ENCODE measurements around the gene FIG4. TPM values are rescaled to one million over a fixed set of nuclear protein-coding genes. Genes with fewer than 3 reads are reported as not detected.
"Not testable (repeated sequence)": the region's sequence is repeated elsewhere in the genome, so short reads cannot be mapped to it uniquely, and the experiment has no call there.

Gene FIG4
- total and polyA plus RNA-seq, 2 experiments from 2014 or later: 8.0 to 10.9 TPM

- Histone ChIP-seq H3K79me2 (no peaks in the 10 kb centered on the region), H3K36me3 (replicated peaks; ENCODE audit: insufficient read depth, low read depth) (no peaks in the 10 kb centered on the region), H3K4me2 (no peak overlapping the region), H3K9me2 (replicated peaks; ENCODE audit: insufficient read depth) (no peaks in the 10 kb centered on the region), H3K27me3 (no peaks in the 10 kb centered on the region), H3K27ac (no peak overlapping the region), H4K20me1 (ENCODE audit: insufficient read depth, poor library complexity, severe bottlenecking) (no peaks in the 10 kb centered on the region), H3K4me3 (no peak overlapping the region), H2AFZ (no peak overlapping the region), H3K4me1 (ENCODE audit: insufficient read depth) (no peaks in the 10 kb centered on the region), H3K9me3 (ENCODE audit: low read depth) (no peaks in the 10 kb centered on the region)
- 92% methylated on average over 2 of the region's 2 CpGs for WGBS (ENCODE audit: low lambda C conversion rate, missing lambda C conversion rate)
- no peak for TF ChIP-seq EZH2phosphoT487 (IDR thresholded peaks at IDR 0.05; ENCODE audit: low read depth, severe bottlenecking, unreplicated experiment)
- TF ChIP-seq EZH2 (IDR thresholded peaks at IDR 0.05; ENCODE audit: borderline replicate concordance): no peak
- no peak for DNase-seq (ENCODE audit: low spot score)
These were observed 47.6 kb downstream of the FIG4 start for GRCh38 chr6:109738667-109739066.

GRCh38 chr6:109739686-109740085 lies 48.6 kb downstream of the FIG4 start:
- Histone ChIP-seq H3K4me1 (ENCODE audit: insufficient read depth) (no peaks in the 10 kb centered on the region), H3K27me3 (no peaks in the 10 kb centered on the region), H3K9me3 (ENCODE audit: low read depth) (no peaks in the 10 kb centered on the region), H3K4me2 (no peak overlapping the region), H3K4me3 (no peak overlapping the region), H2AFZ (no peak overlapping the region), H3K36me3 (replicated peaks; ENCODE audit: insufficient read depth, low read depth) (no peaks in the 10 kb centered on the region), H3K79me2 (no peaks in the 10 kb centered on the region), H3K9me2 (replicated peaks; ENCODE audit: insufficient read depth) (no peaks in the 10 kb centered on the region), H4K20me1 (ENCODE audit: insufficient read depth, poor library complexity, severe bottlenecking) (no peaks in the 10 kb centered on the region), H3K27ac (no peak overlapping the region)
- DNase-seq (ENCODE audit: low spot score): no peak
- WGBS (ENCODE audit: low lambda C conversion rate, missing lambda C conversion rate): 96% methylated on average over 3 of the region's 3 CpGs
- TF ChIP-seq, protein P1, sequence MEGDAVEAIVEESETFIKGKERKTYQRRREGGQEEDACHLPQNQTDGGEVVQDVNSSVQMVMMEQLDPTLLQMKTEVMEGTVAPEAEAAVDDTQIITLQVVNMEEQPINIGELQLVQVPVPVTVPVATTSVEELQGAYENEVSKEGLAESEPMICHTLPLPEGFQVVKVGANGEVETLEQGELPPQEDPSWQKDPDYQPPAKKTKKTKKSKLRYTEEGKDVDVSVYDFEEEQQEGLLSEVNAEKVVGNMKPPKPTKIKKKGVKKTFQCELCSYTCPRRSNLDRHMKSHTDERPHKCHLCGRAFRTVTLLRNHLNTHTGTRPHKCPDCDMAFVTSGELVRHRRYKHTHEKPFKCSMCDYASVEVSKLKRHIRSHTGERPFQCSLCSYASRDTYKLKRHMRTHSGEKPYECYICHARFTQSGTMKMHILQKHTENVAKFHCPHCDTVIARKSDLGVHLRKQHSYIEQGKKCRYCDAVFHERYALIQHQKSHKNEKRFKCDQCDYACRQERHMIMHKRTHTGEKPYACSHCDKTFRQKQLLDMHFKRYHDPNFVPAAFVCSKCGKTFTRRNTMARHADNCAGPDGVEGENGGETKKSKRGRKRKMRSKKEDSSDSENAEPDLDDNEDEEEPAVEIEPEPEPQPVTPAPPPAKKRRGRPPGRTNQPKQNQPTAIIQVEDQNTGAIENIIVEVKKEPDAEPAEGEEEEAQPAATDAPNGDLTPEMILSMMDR (IDR thresholded peaks at IDR 0.05; ENCODE audit: poor library complexity): no peak
- TF ChIP-seq EZH2 (IDR thresholded peaks at IDR 0.05; ENCODE audit: borderline replicate concordance): no peak
- no peak for TF ChIP-seq EZH2phosphoT487 (IDR thresholded peaks at IDR 0.05; ENCODE audit: low read depth, severe bottlenecking, unreplicated experiment)

- Histone ChIP-seq H3K27me3 (no peaks in the 10 kb centered on the region), H3K4me2 (no peak overlapping the region), H3K79me2 (no peaks in the 10 kb centered on the region), H2AFZ (no peak overlapping the region), H3K9me2 (replicated peaks; ENCODE audit: insufficient read depth) (no peaks in the 10 kb centered on the region), H3K36me3 (replicated peaks; ENCODE audit: insufficient read depth, low read depth) (no peaks in the 10 kb centered on the region), H3K27ac (no peak overlapping the region), H3K4me3 (no peak overlapping the region), H4K20me1 (ENCODE audit: insufficient read depth, poor library complexity, severe bottlenecking) (no peaks in the 10 kb centered on the region), H3K9me3 (ENCODE audit: low read depth) (no peaks in the 10 kb centered on the region), H3K4me1 (ENCODE audit: insufficient read depth) (no peaks in the 10 kb centered on the region)
- DNase-seq (ENCODE audit: low spot score): no peak
- 70% methylated on average over 7 of the region's 7 CpGs for WGBS (ENCODE audit: low lambda C conversion rate, missing lambda C conversion rate)
- TF ChIP-seq EZH2 (IDR thresholded peaks at IDR 0.05; ENCODE audit: borderline replicate concordance) (no peak), EZH2phosphoT487 (IDR thresholded peaks at IDR 0.05; ENCODE audit: low read depth, severe bottlenecking, unreplicated experiment) (no peak)
- TF ChIP-seq, protein P1 (IDR thresholded peaks at IDR 0.05; ENCODE audit: poor library complexity): no peak
These were observed 49.7 kb downstream of the FIG4 start for GRCh38 chr6:109740787-109741186.

DNA sequence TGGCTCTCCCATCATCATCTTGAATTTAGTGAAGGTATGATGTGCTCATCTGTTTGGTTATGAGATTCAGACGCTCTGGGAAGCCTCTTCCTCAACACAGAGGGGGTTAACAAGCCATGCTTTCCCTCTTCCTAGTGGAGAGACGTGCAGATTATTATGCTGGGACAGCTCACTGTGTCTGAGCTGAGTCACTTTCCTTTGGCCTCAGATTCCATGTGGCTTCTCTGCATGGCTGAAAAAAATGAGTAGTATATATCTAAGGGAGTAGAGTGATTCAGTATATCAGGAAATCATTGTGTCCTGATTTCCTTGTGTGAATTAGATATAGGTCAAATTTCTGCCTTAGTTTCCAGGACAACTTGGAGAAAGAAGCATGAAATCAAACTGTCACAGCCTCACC lies 52.6 kb downstream of the FIG4 start:
- no peak overlapping the region for H3K4me3 ChIP-seq
- no peak overlapping the region for H3K4me2 ChIP-seq
- no peak for TF ChIP-seq EZH2phosphoT487 (IDR thresholded peaks at IDR 0.05; ENCODE audit: low read depth, severe bottlenecking, unreplicated experiment)

DNA sequence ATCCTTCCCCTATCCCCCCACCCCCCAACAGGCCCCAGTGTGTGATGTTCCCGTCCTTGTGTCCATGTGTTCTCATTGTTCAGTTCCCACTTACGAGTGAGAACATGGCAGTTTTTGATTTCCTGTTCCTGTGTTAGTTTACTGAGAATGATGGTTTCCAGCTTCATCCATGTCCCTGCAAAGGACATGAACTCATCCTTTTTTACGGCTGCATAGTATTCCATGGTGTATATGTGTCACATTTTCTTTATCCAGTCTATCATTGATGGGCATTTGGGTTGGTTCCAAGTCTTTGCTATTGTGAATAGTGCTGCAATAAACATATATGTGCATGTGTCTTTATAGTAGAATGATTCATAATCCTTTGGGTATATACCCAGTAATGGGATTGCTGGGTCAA lies 53.7 kb downstream of the FIG4 start:
- not testable (repeated sequence) for H3K4me2 ChIP-seq; H3K4me1 ChIP-seq (ENCODE audit: insufficient read depth); H3K4me3 ChIP-seq; H3K9me3 ChIP-seq (ENCODE audit: low read depth); H2AFZ ChIP-seq; H3K27ac ChIP-seq; H4K20me1 ChIP-seq (ENCODE audit: insufficient read depth, poor library complexity, severe bottlenecking); H3K79me2 ChIP-seq; DNase-seq (ENCODE audit: low spot score); H3K27me3 ChIP-seq; H3K36me3 ChIP-seq (replicated peaks; ENCODE audit: insufficient read depth, low read depth); H3K9me2 ChIP-seq (replicated peaks; ENCODE audit: insufficient read depth)
- 98% methylated on average over 3 of the region's 3 CpGs for WGBS (ENCODE audit: low lambda C conversion rate, missing lambda C conversion rate)

More for the DNA sequence above, 52.6 kb downstream of the FIG4 start:
- no peaks in the 10 kb centered on the region for H3K9me2 ChIP-seq (replicated peaks; ENCODE audit: insufficient read depth)
- no peaks in the 10 kb centered on the region for H3K4me1 ChIP-seq (ENCODE audit: insufficient read depth)
- H3K79me2 ChIP-seq: no peaks in the 10 kb centered on the region
- WGBS (ENCODE audit: low lambda C conversion rate, missing lambda C conversion rate): 75% methylated on average over 2 of the region's 2 CpGs
- H3K27me3 ChIP-seq: no peaks in the 10 kb centered on the region
- no peak overlapping the region for H2AFZ ChIP-seq
- no peak overlapping the region for H3K27ac ChIP-seq
- no peaks in the 10 kb centered on the region for H4K20me1 ChIP-seq (ENCODE audit: insufficient read depth, poor library complexity, severe bottlenecking)
- no peaks in the 10 kb centered on the region for H3K36me3 ChIP-seq (replicated peaks; ENCODE audit: insufficient read depth, low read depth)
- H3K9me3 ChIP-seq (ENCODE audit: low read depth): no peaks in the 10 kb centered on the region
- no peak for DNase-seq (ENCODE audit: low spot score)
